HepG2 (cell line): Measurements from ENCODE around the gene IFIT3. TPM values are rescaled to one million over a fixed set of nuclear protein-coding genes. Genes with fewer than 3 reads are reported as not detected.
"Not testable (repeated sequence)": the region's sequence is repeated elsewhere in the genome, so short reads cannot be mapped to it uniquely, and the experiment has no call there.

Experiments used
- ATAC-seq: fragments of 200-7000 bp; cut with Tn5 transposase; 3 replicates; pipeline ENCODE4 v1.9.1; 2020; ENCODE audit warnings: mild to moderate bottlenecking, moderate library complexity
- BruUV-seq: library from RNA; stranded (reverse); fragments of 400-500 nt; replicated peaks from 2 replicates; lab custom pipeline; 2021; lab: Mats Ljungman, UMichigan
- CTCF ChIA-PET: fragments of 300-600 bp; formaldehyde crosslinking; extraction: SDS; loops from one replicate; lab custom pipeline; 2021; ENCODE audit warnings: low total read pairs, inconsistent platforms, low intra/inter-chr PET ratio; lab: Yijun Ruan, JAX
- POLR2A ChIA-PET: fragments of 350-600 bp; sonication (Branson Sonifier 250); formaldehyde crosslinking; loops from one replicate; lab custom pipeline; 2020; ENCODE audit warnings: antibody characterized with exemption, inconsistent platforms; lab: Yijun Ruan, JAX
- DNase-seq: peaks from one replicate; pipeline ENCODE4 v3.0.0-alpha.2; 2015; ENCODE audit warnings: low spot score
- FAIRE-seq: peaks from 3 replicates; lab custom pipeline; 2011; peaks lifted over from hg19 to GRCh38; lab: Jason Lieb, UNC
- H2AFZ ChIP-seq: one replicate; pipeline ENCODE4 v1.6.1; 2011; ENCODE audit warnings: low read length, inconsistent platforms
- H3K27ac ChIP-seq: fragments of 300-600 bp; 3 replicates; pipeline ENCODE4 v1.8.0; 2011; ENCODE audit warnings: mixed run types, mild to moderate bottlenecking, mixed read lengths, low read length, inconsistent platforms; ENCODE audit not compliant: insufficient read depth; ENCODE audit errors: extremely low read length
- H3K27me3 ChIP-seq, 2 experiments: fragments of 200-600 bp in 1 of 2; 2 replicates in 1 of 2; 3 replicates in 1 of 2; pipeline versions ENCODE4 v1.6.0 to v1.8.0; 2011; ENCODE audit warnings: low read length in 2 of 2, mild to moderate bottlenecking in 2 of 2, moderate library complexity in 2 of 2, inconsistent platforms in 1 of 2; ENCODE audit not compliant: insufficient read depth in 2 of 2, control insufficient read depth in 1 of 2
- H3K36me3 ChIP-seq, 2 experiments: fragments of 200-600 bp in 1 of 2; replicated peaks in 1 of 2; 2 replicates in 1 of 2; 3 replicates in 1 of 2; pipeline versions ENCODE4 v1.5.1 to v1.8.0; 2011; ENCODE audit warnings: low read length in 2 of 2, inconsistent platforms in 1 of 2; ENCODE audit not compliant: insufficient read depth in 2 of 2, control insufficient read depth in 1 of 2
- H3K4me1 ChIP-seq: 2 replicates; pipeline ENCODE4 v1.5.1; 2012; ENCODE audit warnings: low read length, inconsistent platforms; ENCODE audit not compliant: insufficient read depth
- H3K4me2 ChIP-seq: 2 replicates; pipeline ENCODE4 v1.6.0; 2011; ENCODE audit warnings: low read depth, low read length, inconsistent platforms
- H3K4me3 ChIP-seq, 3 experiments: fragments of 200-600 bp in 1 of 3; sonication (generic), shearing (Covaris generic) in 1 of 3; replicated peaks in 1 of 3; 2 replicates each; pipeline ENCODE4 v1.5.1; 2011 to 2016; ENCODE audit warnings: low read length in 3 of 3, inconsistent platforms in 2 of 3, low read depth in 2 of 3, mild to moderate bottlenecking in 2 of 3, control low read depth in 1 of 3, mixed read lengths in 1 of 3; ENCODE audit not compliant: insufficient read depth in 1 of 3
- H3K79me2 ChIP-seq: one replicate; pipeline ENCODE4 v1.6.1; 2011; ENCODE audit warnings: low read length, inconsistent platforms; ENCODE audit not compliant: insufficient read depth
- H3K9ac ChIP-seq: 2 replicates; pipeline ENCODE4 v1.6.0; 2011; ENCODE audit warnings: mild to moderate bottlenecking, low read depth, low read length, inconsistent platforms; ENCODE audit not compliant: insufficient read depth
- H3K9me3 ChIP-seq: 2 replicates; pipeline ENCODE4 v1.5.1; 2012; ENCODE audit warnings: mild to moderate bottlenecking, low read length
- H4K20me1 ChIP-seq: 2 replicates; pipeline ENCODE4 v1.6.0; 2011; ENCODE audit warnings: inconsistent platforms, mild to moderate bottlenecking, low read length, moderate library complexity; ENCODE audit not compliant: insufficient read depth
- AGO1 ChIP-seq: fragments of 200-400 bp; formaldehyde crosslinking; IDR thresholded peaks from 2 replicates; pipeline ENCODE4 v1.6.1; 2017; ENCODE audit warnings: mild to moderate bottlenecking, low read depth, low read length, moderate library complexity; ENCODE audit not compliant: poor library complexity, severe bottlenecking
- ATM ChIP-seq: fragments of 450-650 bp; IDR thresholded peaks from 2 replicates; pipeline ENCODE4 v1.7.1; 2017; ENCODE audit warnings: mild to moderate bottlenecking, borderline replicate concordance
- MLX ChIP-seq: IDR thresholded peaks from 2 replicates; pipeline ENCODE4 v1.6.1; 2016
- SIX4 ChIP-seq: sonication (generic); formaldehyde crosslinking; IDR thresholded peaks from 2 replicates; pipeline ENCODE4 v1.4.0; 2020; ENCODE audit warnings: missing genetic modification reagents
- WGBS: methylation state at CpG from one replicate; pipeline ENCODE4 v1.1.6; 2017; ENCODE audit warnings: low lambda C conversion rate; 5-methylcytosine and 5-hydroxymethylcytosine counted together
- in situ Hi-C: cut with HindIII; loops from 2 replicates; pipeline ENCODE4 v1.10.0; 2017; ENCODE audit warnings: low pct_unique_long_range_greater_than_20kb; ENCODE audit not compliant: extremely low pct_ligation_motif_present
- intact Hi-C: fragments of 100-400 bp; cut with micrococcal nuclease; formaldehyde crosslinking; loops from one replicate; pipeline ENCODE4 v1.10.0; 2022; ENCODE audit not compliant: unreplicated experiment
- polyA plus RNA-seq, 8 experiments: library from polyadenylated mRNA; depleted of rRNA in 3 of 8; stranded (reverse) in 7 of 8; unstranded in 1 of 8; fragments of >200 nt; fragmentation: Illumina TruSeq in 4 of 8; extraction: Trizol in 4 of 8; gene quantifications; 2 replicates each; pipeline versions ENCODE4 v1.2.1 to v1.2.3, GENCODE V29; 2011 to 2016; ENCODE audit warnings: low read depth in 4 of 8, missing spikeins in 1 of 8, mixed read lengths in 1 of 8; ENCODE audit not compliant: insufficient read depth in 1 of 8
- total RNA-seq, 5 experiments: library from RNA; depleted of rRNA; stranded (reverse); fragments of >200 nt; fragmentation: Illumina TruSeq; extraction: Trizol; gene quantifications; 2 replicates each; pipeline ENCODE4 v1.2.3, GENCODE V29; 2016; ENCODE audit warnings: low read depth in 1 of 5
- TF ChIP-seq, protein P1 (sequence below): sonication (generic); formaldehyde crosslinking; IDR thresholded peaks from 2 replicates; pipeline ENCODE4 v1.4.0; 2020; ENCODE audit warnings: missing genetic modification reagents

Gene IFIT3
- total and polyA plus RNA-seq, 2 of the 13 experiments (the other 11 are each of a cell fraction or from before 2014, with no cell fraction given): 0.48 to 3.1 TPM

DNA sequence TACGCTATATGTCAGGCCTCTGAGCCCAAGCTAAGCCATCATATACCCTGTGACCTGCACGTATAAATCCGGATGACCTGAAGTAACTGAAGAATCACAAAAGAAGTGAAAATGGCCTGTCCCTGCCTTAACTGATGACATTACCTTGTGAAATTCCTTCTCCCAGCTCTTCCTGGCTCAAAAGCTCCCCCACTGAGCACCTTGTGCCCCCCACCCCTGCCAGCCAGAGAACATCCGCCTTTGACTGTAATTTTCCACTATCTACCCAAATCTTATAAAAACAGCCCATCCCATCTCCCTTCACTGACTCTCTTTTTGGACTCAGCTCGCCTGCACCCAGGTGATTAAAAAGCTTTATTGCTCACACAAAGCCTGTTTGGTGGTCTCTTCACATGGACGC lies 43.1 kb upstream of the IFIT3 start:
- H3K9me3 ChIP-seq, H2AFZ ChIP-seq, DNase-seq, H3K79me2 ChIP-seq, H3K36me3 ChIP-seq, ATAC-seq, H3K27me3 ChIP-seq, H3K4me3 ChIP-seq, CTCF ChIA-PET, BruUV-seq, H3K27ac ChIP-seq, in situ Hi-C loops, H3K4me2 ChIP-seq, intact Hi-C loops, FAIRE-seq, H4K20me1 ChIP-seq, H3K9ac ChIP-seq: not testable (repeated sequence)
- POLR2A ChIA-PET: interaction anchor here (0.7 kb wide), 1 partner anchor 15 kb away, joined by 3 read pairs; no protein-coding TSS in a partner anchor
- H3K4me1 ChIP-seq: peaks cover 16% of the 10 kb centered on the region
- WGBS: 63% methylated on average over 6 of the region's 6 CpGs

DNA sequence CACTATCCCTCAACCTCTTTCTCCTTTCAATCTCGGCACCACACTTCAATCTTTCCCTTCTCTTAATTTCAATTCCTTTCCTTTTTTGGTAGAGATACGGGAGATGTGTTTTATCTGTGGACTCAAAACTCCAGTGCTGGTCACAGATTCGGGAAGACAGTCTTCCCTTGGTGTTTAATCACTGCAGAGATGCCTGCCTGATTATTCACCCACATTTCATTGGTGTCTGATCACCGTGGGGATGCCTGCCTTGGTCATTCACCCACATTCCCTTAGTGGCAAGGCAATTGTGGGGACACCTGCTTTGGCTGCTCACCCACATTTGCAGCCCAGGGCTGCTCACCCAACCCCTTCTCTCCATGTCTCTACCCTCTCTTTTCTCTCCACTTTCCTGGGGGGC lies 42.5 kb upstream of the IFIT3 start:
- H3K4me2 ChIP-seq, FAIRE-seq, H3K27me3 ChIP-seq, H2AFZ ChIP-seq, ATAC-seq, H3K9me3 ChIP-seq, H3K79me2 ChIP-seq, POLR2A ChIA-PET, H4K20me1 ChIP-seq, H3K9ac ChIP-seq, BruUV-seq, intact Hi-C loops, H3K36me3 ChIP-seq, in situ Hi-C loops, CTCF ChIA-PET, H3K27ac ChIP-seq, H3K4me3 ChIP-seq, DNase-seq: not testable (repeated sequence)
- 24% methylated on average over 4 of the region's 4 CpGs for WGBS
- peaks cover 16% of the 10 kb centered on the region for H3K4me1 ChIP-seq

GRCh38 chr10:89294721-89295239 lies 33.0 kb upstream of the IFIT3 start:
- H3K36me3 ChIP-seq: no peaks in the 10 kb centered on the region
- 42% methylated on average over 3 of the region's 3 CpGs for WGBS
- no peak overlapping the region for H3K9ac ChIP-seq
- H4K20me1 ChIP-seq: no peaks in the 10 kb centered on the region
- no peak overlapping the region for H3K27ac ChIP-seq
- H3K9me3 ChIP-seq: no peaks in the 10 kb centered on the region
- ChIA-PET CTCF (interaction anchor here (1.2 kb wide), 1 partner anchor 269 kb away, joined by 3 read pairs; no protein-coding TSS in a partner anchor), POLR2A (no interaction called here)
- intact Hi-C loops: no loop called here
- ATAC-seq (no peak), DNase-seq (no peak), FAIRE-seq (no peak)
- no peaks in the 10 kb centered on the region for H3K4me1 ChIP-seq
- no TSS peak for BruUV-seq
- H3K27me3 ChIP-seq: no peaks in the 10 kb centered on the region
- H3K4me2 ChIP-seq: no peak overlapping the region
- no peak overlapping the region for H2AFZ ChIP-seq
- H3K79me2 ChIP-seq: no peaks in the 10 kb centered on the region
- H3K4me3 ChIP-seq: no peak overlapping the region
- in situ Hi-C loops: no loop called here
- TF ChIP-seq, protein P1, sequence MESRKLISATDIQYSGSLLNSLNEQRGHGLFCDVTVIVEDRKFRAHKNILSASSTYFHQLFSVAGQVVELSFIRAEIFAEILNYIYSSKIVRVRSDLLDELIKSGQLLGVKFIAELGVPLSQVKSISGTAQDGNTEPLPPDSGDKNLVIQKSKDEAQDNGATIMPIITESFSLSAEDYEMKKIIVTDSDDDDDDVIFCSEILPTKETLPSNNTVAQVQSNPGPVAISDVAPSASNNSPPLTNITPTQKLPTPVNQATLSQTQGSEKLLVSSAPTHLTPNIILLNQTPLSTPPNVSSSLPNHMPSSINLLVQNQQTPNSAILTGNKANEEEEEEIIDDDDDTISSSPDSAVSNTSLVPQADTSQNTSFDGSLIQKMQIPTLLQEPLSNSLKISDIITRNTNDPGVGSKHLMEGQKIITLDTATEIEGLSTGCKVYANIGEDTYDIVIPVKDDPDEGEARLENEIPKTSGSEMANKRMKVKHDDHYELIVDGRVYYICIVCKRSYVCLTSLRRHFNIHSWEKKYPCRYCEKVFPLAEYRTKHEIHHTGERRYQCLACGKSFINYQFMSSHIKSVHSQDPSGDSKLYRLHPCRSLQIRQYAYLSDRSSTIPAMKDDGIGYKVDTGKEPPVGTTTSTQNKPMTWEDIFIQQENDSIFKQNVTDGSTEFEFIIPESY (CRISPR knock-in tag): no peak
- TF ChIP-seq SIX4 (CRISPR knock-in tag) (no peak), AGO1 (no peak), ATM (no peak), MLX (CRISPR knock-in tag) (no peak)
